ENCODE data around the gene NSUN2.

DNA sequence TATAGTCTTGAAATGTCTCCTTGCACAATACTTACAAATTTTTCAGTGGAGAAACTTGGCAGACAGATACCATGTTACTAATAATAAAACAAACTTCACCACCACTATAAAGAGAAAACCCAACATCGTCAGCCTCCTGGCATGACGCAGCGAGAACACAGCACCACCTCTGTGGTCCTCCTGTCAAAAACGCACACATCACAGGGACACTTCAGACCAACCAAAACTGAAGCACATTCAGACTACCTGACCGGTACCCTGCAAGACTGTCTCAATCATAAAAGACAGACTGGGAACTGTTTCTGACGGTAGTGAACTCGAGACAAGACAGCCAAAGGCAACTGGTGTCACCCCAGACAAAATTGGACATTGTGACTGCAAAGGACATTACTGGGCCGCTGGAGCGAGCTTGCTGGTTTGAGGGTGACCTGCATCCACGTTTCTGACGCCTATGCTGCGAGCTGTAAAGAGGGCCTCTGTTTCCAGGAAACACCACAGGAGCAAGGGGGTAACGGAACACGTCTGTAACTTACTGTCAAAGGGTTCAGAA lies 34.4 kb downstream of the NSUN2 start:
- no peak for TF ChIP-seq POLR2A (IDR thresholded peaks at IDR 0.05; ENCODE audit: low read depth, low read length)
- no peak for TF ChIP-seq CTCF (conservative IDR thresholded peaks at IDR 0.05; ENCODE audit: low read depth, low read length)
- TF ChIP-seq CEBPB (IDR thresholded peaks at IDR 0.05; ENCODE audit: low read depth, low read length): 0 out of 2 replicates have a peak, but pooled peaks have one; percentile 18
- TF ChIP-seq, protein P1, sequence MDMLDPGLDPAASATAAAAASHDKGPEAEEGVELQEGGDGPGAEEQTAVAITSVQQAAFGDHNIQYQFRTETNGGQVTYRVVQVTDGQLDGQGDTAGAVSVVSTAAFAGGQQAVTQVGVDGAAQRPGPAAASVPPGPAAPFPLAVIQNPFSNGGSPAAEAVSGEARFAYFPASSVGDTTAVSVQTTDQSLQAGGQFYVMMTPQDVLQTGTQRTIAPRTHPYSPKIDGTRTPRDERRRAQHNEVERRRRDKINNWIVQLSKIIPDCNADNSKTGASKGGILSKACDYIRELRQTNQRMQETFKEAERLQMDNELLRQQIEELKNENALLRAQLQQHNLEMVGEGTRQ (IDR thresholded peaks at IDR 0.05; ENCODE audit: low read depth, low read length): no peak
- TF ChIP-seq MAFK (IDR thresholded peaks at IDR 0.05; ENCODE audit: low read depth, low read length): no peak
- no peak for TF ChIP-seq FOS (IDR thresholded peaks at IDR 0.05; ENCODE audit: low read depth, low read length)
- TF ChIP-seq RAD21 (IDR thresholded peaks at IDR 0.05; ENCODE audit: low read length): no peak
- TF ChIP-seq, protein P2, sequence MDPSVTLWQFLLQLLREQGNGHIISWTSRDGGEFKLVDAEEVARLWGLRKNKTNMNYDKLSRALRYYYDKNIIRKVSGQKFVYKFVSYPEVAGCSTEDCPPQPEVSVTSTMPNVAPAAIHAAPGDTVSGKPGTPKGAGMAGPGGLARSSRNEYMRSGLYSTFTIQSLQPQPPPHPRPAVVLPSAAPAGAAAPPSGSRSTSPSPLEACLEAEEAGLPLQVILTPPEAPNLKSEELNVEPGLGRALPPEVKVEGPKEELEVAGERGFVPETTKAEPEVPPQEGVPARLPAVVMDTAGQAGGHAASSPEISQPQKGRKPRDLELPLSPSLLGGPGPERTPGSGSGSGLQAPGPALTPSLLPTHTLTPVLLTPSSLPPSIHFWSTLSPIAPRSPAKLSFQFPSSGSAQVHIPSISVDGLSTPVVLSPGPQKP (IDR thresholded peaks at IDR 0.05; ENCODE audit: borderline replicate concordance, low read depth, low read length): no peak
